HL-60 (cell line): ENCODE results near the gene GALM.

Experiments
- DNase-seq, 2 experiments: peaks; one replicate each; pipeline ENCODE4 v3.0.0-alpha.2; 2010 to 2020; ENCODE audit warnings: low read depth in 1 of 2, low spot score in 1 of 2
- H3K27ac ChIP-seq: fragments of 250-450 bp; sonication (Bioruptor Pico); replicated peaks from 2 replicates; pipeline ENCODE4 v1.5.1; 2020; ENCODE audit warnings: mild to moderate bottlenecking, moderate library complexity
- H3K27me3 ChIP-seq: fragments of 250-450 bp; sonication (Bioruptor Pico); 2 replicates; pipeline ENCODE4 v1.5.1; 2021; ENCODE audit warnings: mild to moderate bottlenecking, moderate library complexity; ENCODE audit not compliant: insufficient read depth, poor library complexity, severe bottlenecking
- H3K4me3 ChIP-seq: replicated peaks from 2 replicates; pipeline ENCODE4 v1.5.1; 2011; ENCODE audit warnings: mild to moderate bottlenecking, control low read depth, low read length; ENCODE audit not compliant: insufficient read depth
- CTCF ChIP-seq: IDR thresholded peaks from one replicate; pipeline ENCODE4 v1.5.1; 2011; ENCODE audit warnings: low read length, control low read depth, inconsistent platforms; ENCODE audit not compliant: insufficient read depth
- GABPA ChIP-seq: IDR thresholded peaks from 2 replicates; pipeline ENCODE4 v1.6.1; 2012; ENCODE audit warnings: low read depth
- POLR2AphosphoS5 ChIP-seq: IDR thresholded peaks from 2 replicates; pipeline ENCODE4 v1.6.1; 2012; ENCODE audit warnings: low read depth
- REST ChIP-seq: IDR thresholded peaks from 2 replicates; pipeline ENCODE4 v1.6.1; 2012; ENCODE audit warnings: low read depth; ENCODE audit not compliant: insufficient replicate concordance
- SPI1 ChIP-seq: IDR thresholded peaks from 2 replicates; pipeline ENCODE4 v1.6.1; 2012; ENCODE audit warnings: low read depth, mild to moderate bottlenecking, borderline replicate concordance

Gene GALM

GRCh38 chr2:38775921-38776225 is 110.0 kb downstream of the GALM start:
- H3K27ac ChIP-seq, result no peak overlapping the region
- DNase-seq, result no peak

GRCh38 chr2:38776531-38776930 is 110.6 kb downstream of the GALM start:
- Histone ChIP-seq H3K27me3 (no peaks in the 10 kb centered on the region), H3K4me3 (no peak overlapping the region), H3K27ac (no peak overlapping the region)
- TF ChIP-seq CTCF (no peak), POLR2AphosphoS5 (no peak), REST (no peak), GABPA (no peak)
- DNase-seq, result no peak

More at GRCh38 chr2:38775921-38776225, 110.0 kb downstream of the GALM start:
- no peak for TF ChIP-seq SPI1
- TF ChIP-seq REST, result no peak
- TF ChIP-seq GABPA, result no peak
- no peak for TF ChIP-seq POLR2AphosphoS5
- no peak for TF ChIP-seq CTCF
- H3K4me3 ChIP-seq, result no peak overlapping the region
- no peaks in the 10 kb centered on the region for H3K27me3 ChIP-seq

- no peak for TF ChIP-seq CTCF
- no peaks in the 10 kb centered on the region for H3K27me3 ChIP-seq
- peak overlapping the region; percentile 54 for H3K4me3 ChIP-seq
- peak overlapping the region; percentile 48 for H3K27ac ChIP-seq
- DNase-seq, result no peak
Measured at GRCh38 chr2:38778687-38779082, 112.8 kb downstream of the GALM start.

- TF ChIP-seq SPI1 (no peak), POLR2AphosphoS5 (no peak), GABPA (no peak), CTCF (no peak), REST (no peak)
Measured at GRCh38 chr2:38783586-38783985, 117.7 kb downstream of the GALM start.

More at GRCh38 chr2:38783586-38783985, 117.7 kb downstream of the GALM start:
- H3K27ac ChIP-seq, result no peak overlapping the region
- H3K27me3 ChIP-seq, result no peaks in the 10 kb centered on the region
- no peak overlapping the region for H3K4me3 ChIP-seq
- DNase-seq, result no peak
